Right cardiac atrium (tissue), 5 donors: ENCODE data around the gene RAB24. TPM values are rescaled to one million over a fixed set of nuclear protein-coding genes. Genes with fewer than 3 reads are reported as not detected.
"Not testable (repeated sequence)": the region's sequence is repeated elsewhere in the genome, so short reads cannot be mapped to it uniquely, and the experiment has no call there.

Source experiments
- ATAC-seq, 2 donors: fragments of 200-7000 bp; cut with Tn5 transposase; one replicate each; pipeline versions ENCODE4 v1.8.0 to v1.9.1; 2020; ENCODE audit warnings: moderate library complexity in 2 of 2, mild to moderate bottlenecking in 1 of 2
- DNase-seq, 3 donors: peaks; one replicate each; pipeline ENCODE4 v3.0.0-alpha.2; 2020
- H3K27ac ChIP-seq: one replicate; pipeline ENCODE4 v1.5.1; 2013; ENCODE audit warnings: mild to moderate bottlenecking, low read length, control low read depth, moderate library complexity
- H3K27me3 ChIP-seq: one replicate; pipeline ENCODE4 v1.6.1; 2013; ENCODE audit not compliant: control insufficient read depth, insufficient read depth
- H3K4me1 ChIP-seq: one replicate; pipeline ENCODE4 v1.6.1; 2013; ENCODE audit warnings: low read length; ENCODE audit not compliant: control insufficient read depth, insufficient read depth
- H3K4me3 ChIP-seq: one replicate; pipeline ENCODE4 v1.5.1; 2013; ENCODE audit warnings: low read length, control low read depth
- H3K9me3 ChIP-seq: one replicate; pipeline ENCODE4 v1.6.1; 2013; ENCODE audit warnings: low read length; ENCODE audit not compliant: control insufficient read depth
- WGBS: extraction: QIAGEN DNeasy Blood & Tissue Kit; methylation state at CpG from one replicate; pipeline ENCODE4 v1.1.7; 2013; 5-methylcytosine and 5-hydroxymethylcytosine counted together
- intact Hi-C, 4 donors: fragments of 100-400 bp; cut with DNase I; formaldehyde crosslinking; loops; one replicate each; pipeline versions ENCODE4 v1.11.0 to v1.14.0; 2022 to 2023
- polyA plus RNA-seq: library from polyadenylated mRNA; stranded (reverse); fragments of 200-250 nt; gene quantifications from one replicate; pipeline ENCODE4 v1.2.3, GENCODE V29; 2013
- total RNA-seq, 4 donors: library from RNA; stranded (reverse); fragmentation: NEBNext Ultra II Directional; extraction: Animal tissue kit (Norgen Biotek cat#: 25700); gene quantifications; one replicate each; pipeline ENCODE4 v1.2.1, GENCODE V29; 2021
- donor health status: healthy with polysubstance abuse.
- donor health status: DM: no; HTN: yes; CAD: no.
- donor health status: DM: no; HTN: no; CAD: no.
- donor health status: DM: no; HTN: yes; CAD: no; lungs with severe emphysema.
- donor health status: DM: yes; HTN: yes; CAD: no.

The RAB24 gene
- total and polyA plus RNA-seq, 5 donors, result 15.0 to 28.6 (median 21.2) TPM

DNA sequence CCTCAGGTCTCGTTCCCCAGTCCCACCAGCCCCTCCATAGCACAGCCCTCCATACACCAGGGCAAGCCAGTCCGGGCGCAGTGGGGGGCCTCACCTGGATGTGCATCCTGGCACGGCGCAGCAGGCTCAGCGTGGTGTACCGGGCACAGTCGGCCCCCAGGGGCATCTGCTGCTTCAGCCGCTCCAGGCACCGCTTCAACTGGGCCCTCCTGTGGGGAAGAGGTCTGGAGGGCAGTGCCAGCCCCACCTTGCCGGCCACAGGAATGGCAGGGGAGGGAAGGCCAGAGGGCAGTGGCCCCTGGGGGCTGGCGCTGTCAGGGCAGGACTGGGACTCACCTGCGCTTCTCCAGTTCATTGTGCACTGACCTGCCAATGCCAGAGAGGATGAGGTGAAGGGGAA, 6.8 kb upstream of the RAB24 start:
- Histone ChIP-seq H3K4me3 (no peak overlapping the region), H3K9me3 (no peaks in the 10 kb centered on the region), H3K4me1 (peaks cover 3% of the 10 kb centered on the region), H3K27ac (no peak overlapping the region), H3K27me3 (no peaks in the 10 kb centered on the region)
- intact Hi-C loops, result loop anchor here in 1 of 4 donors (10.0 kb wide), 1 partner anchor 194 kb away; the partner anchor contains the start of gene DOK3
- DNase-seq, result peak in 1 of 3 donors; percentile 69
- 90% methylated on average over 13 of the region's 13 CpGs for WGBS
- no peak for ATAC-seq

- DNase-seq (peak; percentile 63 to 80 (median 78)), ATAC-seq (peak in 1 of 2 donors; percentile 15)
- Histone ChIP-seq H3K4me3 (no peak overlapping the region), H3K4me1 (peaks cover 3% of the 10 kb centered on the region), H3K27me3 (no peaks in the 10 kb centered on the region), H3K27ac (no peak overlapping the region), H3K9me3 (no peaks in the 10 kb centered on the region)
- intact Hi-C loops, result loop anchor here in 2 of 4 donors (10.0 kb wide), 2 partner anchors 195 kb away; partner anchors contain the start of gene DOK3 (in 1 of the 2)
- 61% methylated on average over 10 of the region's 10 CpGs for WGBS
Measured at GRCh38 chr5:177309351-177310191, 6.1 kb upstream of the RAB24 start.

DNA sequence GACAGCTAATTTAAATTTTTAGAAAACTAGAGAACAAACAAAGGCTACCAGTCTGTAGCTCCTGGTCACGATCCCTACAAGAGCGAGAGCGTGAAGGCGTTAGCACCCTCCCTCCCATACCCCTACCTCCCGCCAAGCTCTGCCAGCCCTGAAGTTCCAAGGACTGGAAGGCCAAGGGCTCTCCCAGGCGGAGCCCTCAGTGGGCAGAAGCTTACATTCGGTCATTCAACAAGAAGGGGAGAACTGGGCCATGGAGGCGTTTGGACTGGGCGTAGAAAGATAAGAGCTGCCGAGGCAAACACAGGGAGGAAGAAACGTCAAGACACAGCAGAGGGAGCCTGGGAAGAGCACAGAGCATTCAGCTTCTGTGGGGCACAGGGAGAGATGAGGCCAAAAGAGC, 5.2 kb upstream of the RAB24 start:
- Histone ChIP-seq H3K4me1 (peaks cover 7% of the 10 kb centered on the region), H3K9me3 (no peaks in the 10 kb centered on the region), H3K27me3 (no peaks in the 10 kb centered on the region), H3K27ac (no peak overlapping the region), H3K4me3 (no peak overlapping the region)
- peak in 1 of 3 donors; percentile 19 for DNase-seq
- intact Hi-C loops, result loop anchor here in 1 of 4 donors (10.0 kb wide), 1 partner anchor 194 kb away; no protein-coding TSS in a partner anchor
- ATAC-seq, result no peak
- 83% methylated on average over 11 of the region's 11 CpGs for WGBS

GRCh38 chr5:177307544-177308363, 4.2 kb upstream of the RAB24 start:
- Histone ChIP-seq H3K27ac (no peak overlapping the region), H3K27me3 (no peaks in the 10 kb centered on the region), H3K9me3 (no peaks in the 10 kb centered on the region), H3K4me3 (no peak overlapping the region), H3K4me1 (peaks cover 7% of the 10 kb centered on the region)
- DNase-seq (peak in 1 of 3 donors; percentile 67), ATAC-seq (no peak)
- WGBS, result 82% methylated on average over 43 of the region's 43 CpGs
- intact Hi-C loops, result loop anchor here in 1 of 4 donors (10.0 kb wide), 1 partner anchor 193 kb away; no protein-coding TSS in a partner anchor

- Histone ChIP-seq H3K4me1 (peaks cover 14% of the 10 kb centered on the region), H3K9me3 (no peaks in the 10 kb centered on the region), H3K4me3 (no peak overlapping the region), H3K27ac (no peak overlapping the region), H3K27me3 (no peaks in the 10 kb centered on the region)
- DNase-seq, result peak in 1 of 3 donors; percentile 69
- ATAC-seq, result no peak
- 74% methylated on average over 15 of the region's 15 CpGs for WGBS
- intact Hi-C loops, result loop anchor here in 1 of 4 donors (10.0 kb wide), 1 partner anchor 192 kb away; no protein-coding TSS in a partner anchor
Measured at GRCh38 chr5:177306674-177307543, 3.4 kb upstream of the RAB24 start.

DNA sequence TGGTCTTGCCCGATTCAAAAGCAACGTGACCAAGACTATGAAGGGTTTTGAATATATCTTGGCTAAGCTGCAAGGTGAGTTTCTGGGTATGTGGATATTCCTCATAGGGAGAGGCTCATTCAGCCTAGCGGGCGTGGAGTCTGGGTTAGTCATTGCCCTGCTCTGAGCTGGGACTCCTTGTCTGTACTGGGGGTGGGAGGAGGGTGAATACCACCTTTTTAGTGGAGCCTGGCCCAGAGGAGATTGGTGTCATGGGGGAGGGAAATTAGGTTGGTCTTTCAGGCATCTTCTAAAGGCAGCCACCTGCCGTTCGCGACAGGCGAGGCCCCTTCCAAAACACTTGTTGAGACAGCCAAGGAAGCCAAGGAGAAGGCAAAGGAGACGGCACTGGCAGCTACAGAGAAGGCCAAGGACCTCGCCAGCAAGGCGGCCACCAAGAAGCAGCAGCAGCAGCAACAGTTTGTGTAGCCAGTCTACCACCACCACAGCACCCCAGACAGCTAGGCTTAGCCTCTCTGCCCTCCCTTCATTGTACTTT, 2.7 kb upstream of the RAB24 start:
- not testable (repeated sequence) for H3K4me3 ChIP-seq, H3K9me3 ChIP-seq, H3K27me3 ChIP-seq, ATAC-seq, H3K27ac ChIP-seq
- DNase-seq, result peak in 1 of 3 donors; percentile 24
- intact Hi-C loops, result loop anchor here in 1 of 4 donors (10.0 kb wide), 1 partner anchor 191 kb away; no protein-coding TSS in a partner anchor
- WGBS, result 83% methylated on average over 11 of the region's 11 CpGs
- H3K4me1 ChIP-seq, result peaks cover 18% of the 10 kb centered on the region

GRCh38 chr5:177304392-177305119, 1.0 kb upstream of the RAB24 start:
- Histone ChIP-seq H3K9me3 (no peaks in the 10 kb centered on the region), H3K27ac (peak overlapping the region; percentile 69), H3K4me3 (peak overlapping the region; percentile 69), H3K4me1 (peaks cover 18% of the 10 kb centered on the region), H3K27me3 (no peaks in the 10 kb centered on the region)
- peak in 1 of 3 donors; percentile 42 for DNase-seq
- intact Hi-C loops, result loop anchor here in 1 of 4 donors (10.0 kb wide), 1 partner anchor 190 kb away; no protein-coding TSS in a partner anchor
- ATAC-seq, result no peak
- WGBS, result 32% methylated on average over 19 of the region's 19 CpGs

DNA sequence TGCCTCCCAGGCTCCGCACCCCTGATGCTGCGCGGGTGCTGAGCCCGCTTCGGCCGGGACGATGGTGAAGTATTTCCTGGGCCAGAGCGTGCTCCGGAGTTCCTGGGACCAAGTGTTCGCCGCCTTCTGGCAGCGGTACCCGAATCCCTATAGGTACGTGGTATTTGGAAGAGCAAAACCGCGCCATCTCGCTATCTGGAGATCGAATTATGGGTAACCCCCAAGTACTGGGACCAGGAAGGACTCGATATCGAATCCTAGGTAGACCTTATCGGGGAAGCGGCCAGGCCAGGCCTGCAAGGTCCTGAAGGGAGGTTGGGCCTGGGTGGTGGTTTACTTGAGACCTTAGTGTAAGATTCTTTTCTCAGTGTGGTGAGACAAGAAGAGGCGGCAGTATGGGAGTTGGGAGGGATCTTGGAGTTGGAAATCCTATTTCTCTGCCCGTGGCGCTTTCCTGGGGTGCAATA, 439 bp upstream of the RAB24 start:
- intact Hi-C loops, result loop anchor here in 1 of 4 donors (10.0 kb wide), 1 partner anchor 189 kb away; no protein-coding TSS in a partner anchor
- H3K27ac ChIP-seq, result peak overlapping the region; percentile 69
- H3K4me3 ChIP-seq, result peak overlapping the region; percentile 69
- peaks cover 18% of the 10 kb centered on the region for H3K4me1 ChIP-seq
- no peaks in the 10 kb centered on the region for H3K27me3 ChIP-seq
- no peak for ATAC-seq
- WGBS, result 1% methylated on average over 25 of the region's 25 CpGs
- DNase-seq, result peak in 1 of 3 donors; percentile 52
- H3K9me3 ChIP-seq, result no peaks in the 10 kb centered on the region

DNA sequence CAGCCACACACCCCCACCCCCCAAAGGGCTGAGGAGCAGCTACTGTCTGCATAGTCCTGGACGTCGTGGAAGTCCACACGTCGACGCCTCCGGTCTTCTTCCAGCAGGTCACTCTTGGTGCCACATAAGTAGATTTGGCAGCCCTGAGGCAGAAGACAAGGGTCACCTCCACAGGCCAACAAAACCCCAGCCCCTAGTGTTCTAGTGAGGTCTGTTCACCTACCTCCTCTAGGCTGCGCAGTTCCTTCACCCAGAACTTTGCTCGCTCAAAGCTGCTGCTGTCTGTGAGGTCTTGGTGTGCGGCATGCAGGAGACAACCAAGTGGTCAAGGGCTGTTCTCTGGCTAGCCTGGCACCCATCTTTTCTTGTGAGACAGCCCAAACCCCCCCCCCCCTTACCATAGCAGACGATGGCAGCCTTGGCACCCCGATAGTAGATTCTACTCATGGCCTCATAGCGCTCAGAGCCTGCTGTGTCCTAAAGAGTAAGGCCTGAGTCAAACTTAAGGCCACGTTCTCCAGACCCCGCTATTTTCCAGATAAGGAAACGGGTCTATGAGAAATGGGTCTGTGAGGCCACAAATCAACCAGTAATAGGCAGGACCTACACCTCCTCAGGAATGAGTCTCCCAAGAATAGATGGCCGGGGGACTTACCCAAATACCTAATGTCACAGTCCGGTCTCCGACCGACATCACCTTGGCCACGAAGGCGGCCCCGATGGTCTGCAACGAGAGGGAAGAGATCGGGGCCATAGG, 987 bp downstream of the RAB24 start:
- 27% methylated on average over 24 of the region's 24 CpGs for WGBS
- no peak for DNase-seq

More for the DNA sequence above, 987 bp downstream of the RAB24 start:
- intact Hi-C loops, result loop anchor here in 1 of 4 donors (10.0 kb wide), 1 partner anchor 188 kb away; no protein-coding TSS in a partner anchor
- Histone ChIP-seq H3K27ac (no peak overlapping the region), H3K4me3 (peak overlapping the region; percentile 69), H3K9me3 (no peaks in the 10 kb centered on the region), H3K4me1 (peaks cover 18% of the 10 kb centered on the region), H3K27me3 (no peaks in the 10 kb centered on the region)
- ATAC-seq, result no peak
